HL-60 (cell line): Measurements from ENCODE around the gene HLX.

ENCODE experiments used
- DNase-seq, 2 experiments: peaks; one replicate each; pipeline ENCODE4 v3.0.0-alpha.2; 2010 to 2020; ENCODE audit warnings: low read depth in 1 of 2, low spot score in 1 of 2
- H3K27ac ChIP-seq: fragments of 250-450 bp; sonication (Bioruptor Pico); replicated peaks from 2 replicates; pipeline ENCODE4 v1.5.1; 2020; ENCODE audit warnings: mild to moderate bottlenecking, moderate library complexity
- H3K27me3 ChIP-seq: fragments of 250-450 bp; sonication (Bioruptor Pico); 2 replicates; pipeline ENCODE4 v1.5.1; 2021; ENCODE audit warnings: mild to moderate bottlenecking, moderate library complexity; ENCODE audit not compliant: insufficient read depth, poor library complexity, severe bottlenecking
- H3K4me3 ChIP-seq: replicated peaks from 2 replicates; pipeline ENCODE4 v1.5.1; 2011; ENCODE audit warnings: mild to moderate bottlenecking, control low read depth, low read length; ENCODE audit not compliant: insufficient read depth
- CTCF ChIP-seq: IDR thresholded peaks from one replicate; pipeline ENCODE4 v1.5.1; 2011; ENCODE audit warnings: low read length, control low read depth, inconsistent platforms; ENCODE audit not compliant: insufficient read depth
- GABPA ChIP-seq: IDR thresholded peaks from 2 replicates; pipeline ENCODE4 v1.6.1; 2012; ENCODE audit warnings: low read depth
- POLR2AphosphoS5 ChIP-seq: IDR thresholded peaks from 2 replicates; pipeline ENCODE4 v1.6.1; 2012; ENCODE audit warnings: low read depth
- REST ChIP-seq: IDR thresholded peaks from 2 replicates; pipeline ENCODE4 v1.6.1; 2012; ENCODE audit warnings: low read depth; ENCODE audit not compliant: insufficient replicate concordance
- SPI1 ChIP-seq: IDR thresholded peaks from 2 replicates; pipeline ENCODE4 v1.6.1; 2012; ENCODE audit warnings: low read depth, mild to moderate bottlenecking, borderline replicate concordance

Gene HLX

DNA sequence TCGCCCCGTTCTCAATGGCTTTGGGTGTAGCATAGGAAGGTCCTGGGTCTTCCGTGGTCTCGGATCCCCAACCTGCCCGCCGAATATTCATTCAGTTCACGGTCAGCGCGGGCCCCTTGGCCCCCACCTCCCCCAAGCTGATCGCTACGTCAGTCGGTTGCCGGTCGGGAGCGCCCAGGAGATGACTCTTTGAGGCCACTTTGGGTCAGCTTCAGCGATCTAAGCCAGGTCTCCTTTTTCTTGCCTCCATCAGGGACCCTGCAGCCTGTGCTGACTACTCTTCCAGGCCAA is 12.8 kb downstream of the HLX start:
- TF ChIP-seq GABPA (no peak), REST (no peak), SPI1 (no peak), POLR2AphosphoS5 (no peak), CTCF (no peak)
- H3K4me3 ChIP-seq: no peak overlapping the region
- H3K27ac ChIP-seq: no peak overlapping the region
- no peak for DNase-seq
- peaks cover 2% of the 10 kb centered on the region for H3K27me3 ChIP-seq

DNA sequence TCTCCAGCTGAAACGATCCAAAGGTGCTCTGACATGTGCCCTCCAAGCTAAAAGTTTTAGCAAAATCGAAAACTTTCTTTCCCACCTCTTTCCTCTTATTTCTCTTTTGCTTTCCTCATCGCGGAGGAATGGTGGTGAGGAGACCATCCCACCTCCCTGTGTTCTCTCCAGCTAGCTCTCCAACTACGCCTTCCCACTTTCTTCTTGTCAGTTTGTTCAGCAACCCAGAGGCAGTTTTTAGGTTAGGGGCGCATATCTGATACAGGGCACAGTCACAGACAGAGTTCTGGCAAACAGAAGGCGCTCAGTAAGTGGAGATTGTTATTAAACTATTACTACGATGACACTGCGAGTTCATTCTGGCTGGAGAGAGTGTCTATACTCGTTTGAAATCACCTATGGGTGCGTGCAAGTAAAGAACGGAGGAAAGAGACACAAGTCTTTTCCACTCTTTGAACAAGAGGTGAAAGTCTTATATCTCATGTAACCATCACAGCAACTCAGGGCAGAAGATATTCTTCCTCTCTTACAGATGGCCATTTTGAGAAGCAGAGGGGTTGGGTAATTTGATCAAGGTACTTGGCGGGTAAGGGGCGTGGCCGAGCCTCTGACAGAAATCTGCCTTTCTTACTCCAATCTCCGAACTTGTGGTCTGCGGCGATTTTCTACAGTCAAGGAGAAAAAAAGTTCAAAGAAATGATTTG is 13.9 kb downstream of the HLX start:
- Histone ChIP-seq H3K27me3 (peaks cover 2% of the 10 kb centered on the region), H3K27ac (no peak overlapping the region), H3K4me3 (no peak overlapping the region)
- no peak for TF ChIP-seq GABPA
- TF ChIP-seq REST: no peak
- TF ChIP-seq CTCF: no peak
- no peak for TF ChIP-seq SPI1
- no peak for TF ChIP-seq POLR2AphosphoS5
- DNase-seq: no peak

- no peak for DNase-seq
- TF ChIP-seq SPI1: no peak
- no peak for TF ChIP-seq CTCF
- no peak for TF ChIP-seq POLR2AphosphoS5
- TF ChIP-seq GABPA: no peak
- no peak for TF ChIP-seq REST
- Histone ChIP-seq H3K4me3 (no peak overlapping the region), H3K27me3 (no peaks in the 10 kb centered on the region), H3K27ac (no peak overlapping the region)
Observed at GRCh38 chr1:220893701-220894024, 14.4 kb downstream of the HLX start.
